ENCODE measurements around the gene HAPLN2. TPM values are rescaled to one million over a fixed set of nuclear protein-coding genes. Genes with fewer than 3 reads are reported as not detected.

Gene HAPLN2
- total and polyA plus RNA-seq, 2 of the 8 experiments (the other 6 are each of a cell fraction or from before 2014, with no cell fraction given) = 0.19 to 0.51 TPM

DNA sequence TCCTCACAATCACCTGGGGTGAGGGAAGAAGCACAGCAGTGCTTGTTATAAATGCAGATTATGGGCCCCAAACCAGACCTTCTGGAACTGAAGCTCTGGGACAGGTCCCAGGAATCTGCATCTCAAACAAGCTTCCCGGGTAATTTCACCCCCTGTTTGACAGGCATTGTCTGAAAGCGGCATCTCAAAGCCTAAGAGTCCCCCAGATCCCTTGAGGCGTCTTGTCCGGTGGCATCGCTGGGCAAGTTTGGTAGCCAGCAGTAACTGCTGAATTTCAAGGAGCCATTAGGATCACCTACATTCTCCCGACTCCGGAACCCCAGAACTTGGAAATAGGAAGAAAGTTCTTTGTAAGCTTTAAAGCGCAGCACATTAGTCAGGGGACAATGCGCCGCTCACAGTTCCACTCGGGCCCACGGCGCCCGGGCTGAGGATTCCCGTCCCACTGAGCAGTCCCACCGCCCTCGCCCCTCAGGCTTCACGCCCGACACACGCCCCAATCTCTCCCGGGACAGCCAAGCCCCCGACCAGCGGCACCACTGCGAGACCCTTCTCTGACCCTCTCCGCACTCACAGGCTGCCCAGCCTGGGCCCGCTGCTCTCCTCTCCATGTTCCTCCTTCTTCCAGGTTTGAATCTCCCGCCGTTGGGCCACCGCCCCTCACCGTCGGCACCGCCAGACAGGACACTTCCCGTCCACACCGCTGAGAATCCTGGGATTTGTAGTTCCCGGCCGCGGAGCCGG lies 47.1 kb upstream of the HAPLN2 start, which contains the start of gene IQGAP3:
Gene IQGAP3, minus strand, starts transcription at position 647 of the 744 bp plus-strand sequence. Its CDS starts 36 bp downstream, at position 611.
- Histone ChIP-seq H2AK5ac (ENCODE audit: low read depth, low read length) (0 out of 2 replicates have a peak within 1 kb of the TSS, but pooled peaks have one; percentile 9), H3K4ac (replicated peaks; ENCODE audit: insufficient read length, low read depth, low read length) (no peak within 1 kb of the TSS), H2BK15ac (ENCODE audit: low read length) (no peak within 1 kb of the TSS; the same call in 1 of the 2 replicates), H3K4me1 (replicated peaks in 1 of 4; ENCODE audit: control insufficient read depth in 3 of 4, insufficient read depth in 4 of 4, low read length in 3 of 4) (no peaks in the 10 kb centered on the region; a peak in 1 of 7 replicates), H4K5ac (ENCODE audit: insufficient read length, low read depth, low read length) (no peak within 1 kb of the TSS), H3K9me3 (ENCODE audit: insufficient read depth in 2 of 2, low read depth in 1 of 2, low read length in 1 of 2) (no peaks in the 10 kb centered on the region), H3K79me2 (ENCODE audit: control insufficient read depth in 1 of 2, insufficient read depth in 2 of 2, low read length in 2 of 2) (0 out of 4 replicates have a peak, but pooled peaks cover 0 to 5% of the 10 kb centered on the region in 2 experiments), H2AFZ (ENCODE audit: low read length) (peak within 1 kb of the TSS; percentile 46), H3K23me2 (ENCODE audit: low read depth, low read length) (peaks cover 3% of the 10 kb centered on the region; the same call in 1 of the 2 replicates), H3K9ac (replicated peaks in 1 of 4; ENCODE audit: extremely low read depth in 1 of 4, low read depth in 3 of 4, low read length in 3 of 4) (peak within 1 kb of the TSS; percentile 50 to 66 (median 53); a peak in 6 of 7 replicates), H3K36me3 (ENCODE audit: control insufficient read depth in 2 of 4, insufficient read depth in 4 of 4, low read length in 3 of 4) (0 out of 8 replicates have a peak, but pooled peaks cover 0 to 2% (median 0%) of the 10 kb centered on the region in 4 experiments), H4K91ac (replicated peaks; ENCODE audit: insufficient read length, low read length) (no peak within 1 kb of the TSS), H2BK120ac (replicated peaks; ENCODE audit: low read depth, low read length) (no peak within 1 kb of the TSS), H3K18ac (ENCODE audit: extremely low read depth, low read length) (no peak within 1 kb of the TSS), H3K27me3 (replicated peaks in 1 of 4; ENCODE audit: control insufficient read depth in 3 of 4, extremely low read depth in 1 of 4, insufficient read depth in 3 of 4, low read length in 3 of 4) (no peaks in the 10 kb centered on the region), H3K14ac (ENCODE audit: insufficient read length) (no peak within 1 kb of the TSS), H2BK12ac (ENCODE audit: low read depth, low read length) (no peak within 1 kb of the TSS), H3K23ac (ENCODE audit: insufficient read length) (no peak within 1 kb of the TSS), H3K4me2 (ENCODE audit: insufficient read depth in 1 of 2, low read depth in 2 of 2, low read length in 2 of 2) (peak within 1 kb of the TSS; percentile 68 to 92), H3K27ac (ENCODE audit: low read depth, low read length) (no peak within 1 kb of the TSS), H3K79me1 (ENCODE audit: low read depth, low read length) (no peaks in the 10 kb centered on the region; the same call in 1 of the 2 replicates), H4K8ac (ENCODE audit: extremely low read depth, insufficient read depth, low read length) (peak within 1 kb of the TSS; percentile 3; the same call in 1 of the 2 replicates), H2BK5ac (ENCODE audit: low read depth, low read length) (no peak within 1 kb of the TSS), H3K56ac (replicated peaks; ENCODE audit: insufficient read length, low read depth, low read length) (no peak within 1 kb of the TSS), H3K4me3 (ENCODE audit: extremely low read depth in 1 of 4, insufficient read depth in 2 of 4, low read depth in 3 of 4, low read length in 4 of 4) (peak within 1 kb of the TSS; percentile 86 to 92 (median 89)), H2BK20ac (ENCODE audit: low read length) (no peak within 1 kb of the TSS), H4K20me1 (replicated peaks in 1 of 2; ENCODE audit: control insufficient read depth in 1 of 2, insufficient read depth in 2 of 2, low read length in 2 of 2) (no peaks in the 10 kb centered on the region)
- DNase-seq (ENCODE audit: low read depth in 1 of 2, low spot score in 2 of 2) = peak in 1 of 2 experiments; percentile 95
- ChIA-PET CTCF (ENCODE audit: partially characterized antibody) (interaction anchor here (0.8 to 2.2 kb wide), 11 partner anchors 10 to 152 kb away, joined by 3 to 9 read pairs (median 3); no protein-coding TSS in a partner anchor), POLR2A (ENCODE audit: partially characterized antibody) (interaction anchor here (0.7 to 1.4 kb wide), 4 partner anchors 9 to 28 kb away, joined by 3 read pairs; partner anchors contain the start of gene NAXE)
- WGBS, 2 experiments (ENCODE audit: extremely low coverage in 1 of 2, insufficient coverage in 1 of 2, insufficient read length in 1 of 2, insufficient replicate concordance in 2 of 2, low coverage in 1 of 2, low lambda C conversion rate in 2 of 2, missing lambda C conversion rate in 1 of 2) = 2% methylated on average over 38 of the region's 38 CpGs; no CpG with 5 or more reads in 1 of the 2 experiments
- no peak for FAIRE-seq
- peak; percentile 78; the same call in 1 of the 2 replicates for TF ChIP-seq GABPA (IDR thresholded peaks at IDR 0.05; ENCODE audit: borderline replicate concordance, insufficient read depth, low read length)
- peak; percentile 59 for TF ChIP-seq PHF8 (conservative IDR thresholded peaks at IDR 0.05; ENCODE audit: low read depth, low read length)
- 0 out of 2 replicates have a peak, but pooled peaks have one; percentile 44 for TF ChIP-seq RBBP5 (IDR thresholded peaks at IDR 0.05; ENCODE audit: borderline replicate concordance, low read depth, low read length)
- peak in 1 of 2 experiments; percentile 99; a peak in 2 of 4 replicates for TF ChIP-seq HDAC2 (IDR thresholded peaks at IDR 0.05; ENCODE audit: borderline replicate concordance in 1 of 2, low read depth in 2 of 2, low read length in 2 of 2)
- peak; percentile 86 for TF ChIP-seq SAP30 (IDR thresholded peaks at IDR 0.05; ENCODE audit: insufficient read depth, insufficient replicate concordance, low read length)
- peak; percentile 79 for TF ChIP-seq SIX5 (IDR thresholded peaks at IDR 0.05; ENCODE audit: low read depth, low read length)
- peak; percentile 80 to 99; a peak in 3 of 4 replicates for TF ChIP-seq SIN3A (conservative IDR thresholded peaks at IDR 0.05 in 1 of 2, IDR thresholded peaks at IDR 0.05 in 1 of 2; ENCODE audit: low read depth in 1 of 2, low read length in 2 of 2)
- TF ChIP-seq POLR2AphosphoS5 (IDR thresholded peaks at IDR 0.05; ENCODE audit: low read depth, low read length) = no peak
- no peak for TF ChIP-seq ASH2L (IDR thresholded peaks at IDR 0.05; ENCODE audit: low read length)
- TF ChIP-seq KDM4A (IDR thresholded peaks at IDR 0.05; ENCODE audit: low read depth, low read length, severe bottlenecking) = peak; percentile 17

All from H1 (cell line).